T-helper 1 cell treated with Interleukin-12 subunit alpha and Interleukin-12 subunit beta and Interleukin-4 antibody, amounts not matched to agents 30 μg/mL and 1 μg/mL, for 36 hours (primary cell): ENCODE measurements around the gene TMEM269.

Experiments used
- H3K27ac Mint-ChIP-seq: one replicate; pipeline ENCODE4 v1.8.0; 2021; ENCODE audit warnings: mild to moderate bottlenecking, mixed read lengths
- H3K27me3 Mint-ChIP-seq: one replicate; pipeline ENCODE4 v1.8.0; 2021; ENCODE audit warnings: low read depth, mixed read lengths
- H3K36me3 Mint-ChIP-seq: one replicate; pipeline ENCODE4 v1.8.0; 2021; ENCODE audit warnings: low read depth, mixed read lengths
- H3K4me1 Mint-ChIP-seq: one replicate; pipeline ENCODE4 v1.8.0; 2021; ENCODE audit warnings: low read depth, mixed read lengths
- H3K4me3 Mint-ChIP-seq: one replicate; pipeline ENCODE4 v1.8.0; 2021; ENCODE audit warnings: mild to moderate bottlenecking, moderate library complexity, mixed read lengths
- H3K9me3 Mint-ChIP-seq: one replicate; pipeline ENCODE4 v1.8.0; 2021; ENCODE audit warnings: mixed read lengths

TMEM269 gene, protein sequence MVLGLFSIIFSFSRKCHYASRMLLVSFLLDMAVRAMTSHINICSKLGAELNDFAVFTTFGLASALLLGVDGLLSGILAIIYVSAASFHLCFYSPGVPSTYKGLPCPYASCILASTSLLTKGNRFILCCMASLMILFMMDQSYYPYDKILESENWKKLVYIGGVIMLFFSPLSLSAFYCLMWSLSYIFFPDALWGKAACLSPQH

GRCh38 chr1:42784946-42785693 is at the start of gene TMEM269:
Gene TMEM269, plus strand, starts transcription at chr1:42784991. Its CDS starts 4,903 bp downstream, at chr1:42789894.
- peaks cover 11% of the 10 kb centered on the region for H3K4me1 Mint-ChIP-seq
- peak within 1 kb of the TSS; percentile 66 for H3K27ac Mint-ChIP-seq
- H3K27me3 Mint-ChIP-seq = no peaks in the 10 kb centered on the region
- peaks cover 14% of the 10 kb centered on the region for H3K36me3 Mint-ChIP-seq
- peak within 1 kb of the TSS; percentile 62 for H3K4me3 Mint-ChIP-seq
- H3K9me3 Mint-ChIP-seq = no peaks in the 10 kb centered on the region

- Mint-ChIP-seq H3K36me3 (no peaks in the 10 kb centered on the region), H3K27me3 (no peaks in the 10 kb centered on the region), H3K9me3 (no peaks in the 10 kb centered on the region), H3K27ac (no peak overlapping the region), H3K4me3 (no peak overlapping the region), H3K4me1 (peaks cover 7% of the 10 kb centered on the region)
These were observed 49.7 kb upstream of the TMEM269 start for GRCh38 chr1:42735056-42735455.

DNA sequence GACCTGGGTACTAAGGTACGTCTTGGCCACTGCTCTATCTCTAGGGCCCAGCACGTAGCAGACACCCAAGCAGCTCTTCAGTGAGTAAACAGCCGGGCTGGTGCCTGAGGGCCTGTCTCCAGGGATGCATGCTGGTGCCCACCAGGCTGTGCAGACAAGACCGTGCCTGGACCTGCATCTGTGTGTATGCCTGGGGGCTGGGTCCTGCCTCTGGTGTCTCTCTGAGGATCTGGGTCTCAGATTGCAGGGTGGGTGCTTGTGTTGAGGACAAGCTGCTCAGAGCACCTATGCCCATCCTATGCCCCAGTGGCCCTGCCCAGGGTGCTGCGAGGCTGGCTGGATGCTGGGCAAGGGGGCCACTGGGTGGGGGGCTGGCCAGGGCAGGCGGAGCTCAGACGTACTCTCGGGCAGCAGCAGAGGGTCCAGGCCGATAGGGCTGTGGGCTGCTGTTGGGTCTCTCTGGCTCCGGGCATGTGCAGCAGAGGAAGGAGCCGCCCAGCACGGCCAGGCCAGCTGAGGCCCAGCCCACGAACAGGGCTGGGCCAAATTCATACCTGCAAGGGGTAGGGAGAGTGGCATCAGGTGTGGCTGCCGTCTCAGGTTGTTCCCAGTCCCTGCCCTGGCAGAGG is 49.2 kb upstream of the TMEM269 start:
- H3K36me3 Mint-ChIP-seq = no peaks in the 10 kb centered on the region
- H3K27ac Mint-ChIP-seq = no peak overlapping the region
- no peak overlapping the region for H3K4me3 Mint-ChIP-seq
- no peaks in the 10 kb centered on the region for H3K9me3 Mint-ChIP-seq
- no peaks in the 10 kb centered on the region for H3K27me3 Mint-ChIP-seq
- peaks cover 7% of the 10 kb centered on the region for H3K4me1 Mint-ChIP-seq

- peaks cover 7% of the 10 kb centered on the region for H3K4me1 Mint-ChIP-seq
- no peaks in the 10 kb centered on the region for H3K9me3 Mint-ChIP-seq
- no peak overlapping the region for H3K4me3 Mint-ChIP-seq
- no peaks in the 10 kb centered on the region for H3K36me3 Mint-ChIP-seq
- H3K27me3 Mint-ChIP-seq = no peaks in the 10 kb centered on the region
- H3K27ac Mint-ChIP-seq = no peak overlapping the region
These were observed 48.6 kb upstream of the TMEM269 start for GRCh38 chr1:42736152-42736551.

DNA sequence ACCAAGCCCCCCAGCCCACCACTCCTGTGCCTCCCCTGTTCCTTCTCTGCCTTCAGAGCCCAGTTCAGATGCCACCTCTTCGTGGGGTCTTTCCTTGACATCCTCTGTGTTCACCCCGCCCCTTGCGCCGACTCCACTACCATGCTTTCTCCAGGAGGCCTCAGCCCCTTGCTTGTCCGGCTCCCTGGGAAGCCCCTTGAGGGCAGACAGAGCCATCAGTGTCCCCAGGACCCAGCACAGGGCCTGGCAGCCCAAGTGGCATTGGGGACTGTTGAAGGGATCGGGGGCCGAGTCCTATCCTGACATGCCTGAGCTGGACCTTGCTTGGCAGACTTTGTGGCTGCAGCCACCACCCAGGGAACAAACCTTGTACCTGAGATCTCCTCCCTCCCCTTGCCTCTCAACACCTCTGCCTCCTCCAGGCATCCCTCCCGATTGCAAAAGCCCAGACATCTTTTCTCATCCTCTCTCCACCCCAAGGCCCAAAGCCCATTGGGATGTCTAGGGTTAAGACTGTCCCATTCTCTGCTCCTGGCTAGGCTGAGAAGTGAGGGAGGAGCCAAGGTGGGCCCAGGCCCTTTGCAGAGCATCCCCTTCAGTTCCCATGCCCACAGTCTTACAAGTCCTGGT is 48.1 kb upstream of the TMEM269 start:
- Mint-ChIP-seq H3K9me3 (no peaks in the 10 kb centered on the region), H3K27me3 (no peaks in the 10 kb centered on the region), H3K4me3 (no peak overlapping the region), H3K27ac (no peak overlapping the region), H3K36me3 (no peaks in the 10 kb centered on the region), H3K4me1 (peaks cover 7% of the 10 kb centered on the region)

DNA sequence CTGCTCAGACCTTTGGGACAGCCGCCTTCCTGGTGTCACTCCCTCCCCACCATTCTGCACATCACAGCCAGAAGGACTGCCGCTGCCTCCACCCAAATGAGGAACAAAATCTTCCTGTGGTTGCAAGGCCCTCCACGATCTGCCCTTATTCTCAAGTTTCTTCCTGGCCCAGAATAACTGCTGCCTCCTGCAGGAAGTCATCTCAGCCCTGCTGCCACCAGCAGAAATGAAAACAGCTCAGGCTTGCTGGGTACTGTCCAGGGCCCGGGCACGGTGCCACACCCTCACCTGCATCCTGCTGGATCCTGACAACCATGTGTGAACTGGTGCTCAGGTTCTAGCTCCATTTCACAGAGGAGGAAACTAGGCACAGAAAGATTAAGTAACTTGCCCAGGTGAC is 47.5 kb upstream of the TMEM269 start:
- H3K4me1 Mint-ChIP-seq = peaks cover 7% of the 10 kb centered on the region
- H3K4me3 Mint-ChIP-seq = no peak overlapping the region
- H3K36me3 Mint-ChIP-seq = no peaks in the 10 kb centered on the region
- H3K27me3 Mint-ChIP-seq = no peaks in the 10 kb centered on the region
- H3K9me3 Mint-ChIP-seq = no peaks in the 10 kb centered on the region
- H3K27ac Mint-ChIP-seq = no peak overlapping the region

- no peaks in the 10 kb centered on the region for H3K36me3 Mint-ChIP-seq
- H3K9me3 Mint-ChIP-seq = no peaks in the 10 kb centered on the region
- no peaks in the 10 kb centered on the region for H3K27me3 Mint-ChIP-seq
- no peak overlapping the region for H3K27ac Mint-ChIP-seq
- H3K4me1 Mint-ChIP-seq = peaks cover 7% of the 10 kb centered on the region
- no peak overlapping the region for H3K4me3 Mint-ChIP-seq
These were observed 46.7 kb upstream of the TMEM269 start for GRCh38 chr1:42737986-42738677.

DNA sequence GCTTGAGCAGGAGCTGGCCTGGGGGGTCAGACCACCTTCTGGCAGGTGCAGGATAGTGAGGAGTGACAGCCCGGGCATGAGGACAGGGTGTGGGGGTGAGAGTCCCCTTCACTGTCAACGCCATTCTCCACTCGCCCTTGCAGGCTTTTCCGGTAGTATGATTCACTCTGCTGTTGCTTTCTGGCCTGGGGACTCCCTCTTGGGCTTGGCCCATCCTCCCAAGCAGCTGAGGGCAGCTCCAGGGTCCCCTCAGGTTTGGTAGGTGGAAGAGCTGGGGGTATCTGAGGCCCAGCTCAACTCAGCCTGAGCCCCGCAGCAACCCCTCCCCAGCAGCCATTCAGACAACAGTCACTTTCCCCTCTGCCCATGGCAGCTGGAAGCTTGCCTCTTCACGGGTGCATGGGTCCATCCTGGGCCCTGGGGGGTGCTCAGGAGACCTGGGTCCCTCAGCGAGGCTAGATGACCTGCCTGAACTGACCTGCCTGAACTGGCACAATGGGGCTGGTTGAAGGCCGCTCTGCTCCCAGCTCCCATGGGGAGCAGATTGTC is 46.0 kb upstream of the TMEM269 start:
- H3K36me3 Mint-ChIP-seq = no peaks in the 10 kb centered on the region
- H3K27me3 Mint-ChIP-seq = no peaks in the 10 kb centered on the region
- H3K9me3 Mint-ChIP-seq = no peaks in the 10 kb centered on the region
- H3K27ac Mint-ChIP-seq = no peak overlapping the region
- H3K4me1 Mint-ChIP-seq = peaks cover 7% of the 10 kb centered on the region
- no peak overlapping the region for H3K4me3 Mint-ChIP-seq

DNA sequence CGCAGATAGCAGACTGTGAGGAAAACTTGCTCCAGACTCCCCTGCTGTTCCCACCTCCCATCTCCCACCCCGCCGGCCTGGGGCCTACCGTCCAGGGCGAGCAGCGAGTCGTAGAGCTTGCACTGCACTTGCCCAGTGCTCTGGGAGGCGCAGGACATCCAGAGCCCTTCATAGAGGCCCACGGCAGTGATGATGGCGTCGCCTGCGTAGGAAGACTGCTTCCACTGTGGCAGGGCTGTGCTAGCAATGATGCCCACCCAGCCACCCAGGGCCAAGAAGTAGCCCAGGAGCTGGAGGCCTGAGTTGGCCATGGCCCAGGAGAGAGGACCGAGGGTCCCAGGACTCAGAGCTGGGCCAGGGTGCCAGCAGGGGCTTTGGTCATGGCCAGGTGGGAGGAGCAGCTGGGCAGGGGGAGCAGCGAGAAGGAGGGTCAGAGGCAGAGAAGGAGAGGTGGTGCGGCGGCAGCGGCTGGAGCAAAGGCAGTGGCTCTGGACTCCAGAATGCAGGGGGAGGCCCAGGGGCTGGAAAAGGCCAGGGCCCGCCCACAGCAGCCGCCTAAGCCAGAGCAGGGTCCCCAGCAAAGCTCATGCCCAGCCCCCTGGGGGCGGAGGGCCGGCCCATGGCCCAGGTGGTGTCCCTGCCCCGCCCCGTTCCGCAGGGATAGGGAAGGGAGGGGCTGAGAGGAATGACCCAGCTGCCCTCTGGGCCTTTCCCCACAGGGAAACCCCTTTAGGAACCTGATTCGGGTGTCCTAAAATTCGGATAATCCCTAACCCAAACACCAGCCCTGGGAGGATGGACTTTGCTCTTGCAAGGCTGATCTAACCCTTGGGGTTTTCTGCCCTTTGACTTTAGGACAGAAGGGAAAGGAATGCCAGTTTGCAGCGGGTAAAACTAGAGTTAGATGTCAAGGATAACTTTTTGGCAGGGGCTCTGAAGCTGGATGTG is 44.8 kb upstream of the TMEM269 start, which contains the start of gene CLDN19:
TSS of gene CLDN19 (minus strand) at position 484 of the 948 bp plus-strand sequence. CDS start at position 311, 173 bp downstream.
- Mint-ChIP-seq H3K27ac (no peak within 1 kb of the TSS), H3K36me3 (no peaks in the 10 kb centered on the region), H3K4me1 (peaks cover 7% of the 10 kb centered on the region), H3K9me3 (no peaks in the 10 kb centered on the region), H3K27me3 (no peaks in the 10 kb centered on the region), H3K4me3 (no peak within 1 kb of the TSS)

DNA sequence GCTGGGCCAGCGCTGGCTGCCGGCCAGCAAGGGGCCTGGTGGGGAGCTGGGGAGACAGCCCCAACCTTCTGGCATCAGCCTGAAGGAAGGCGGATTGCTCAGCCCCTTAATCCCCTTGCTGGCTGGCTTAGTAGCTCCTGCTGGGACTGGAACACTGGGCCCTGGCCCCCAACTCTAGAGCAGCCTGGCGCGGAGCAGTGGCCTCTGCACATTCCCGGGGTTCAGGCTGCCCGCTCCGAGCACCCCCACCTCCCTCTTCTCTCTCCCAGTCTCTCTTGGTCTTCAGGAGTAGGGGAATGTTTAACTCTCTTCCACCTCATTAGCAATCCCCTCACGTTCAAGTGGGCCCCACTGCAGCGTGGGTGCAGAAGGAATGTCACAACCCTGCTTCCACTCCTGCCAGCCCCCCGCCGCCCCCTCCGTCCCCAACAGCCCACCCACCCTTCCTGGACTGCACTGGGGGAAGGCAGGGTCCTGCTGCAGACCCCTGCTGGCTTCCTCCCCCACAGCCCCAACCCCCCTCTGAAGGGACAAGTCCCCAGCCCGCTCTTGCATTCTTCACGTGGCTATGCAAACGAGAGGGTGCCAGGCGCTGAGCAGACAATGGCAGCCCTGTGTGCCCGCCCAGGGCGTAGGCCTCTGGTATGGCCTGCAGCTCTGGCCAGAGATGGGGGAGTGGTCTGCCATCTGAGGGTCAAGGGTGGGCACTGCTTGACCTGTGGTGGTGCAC is 43.8 kb upstream of the TMEM269 start:
- Mint-ChIP-seq H3K36me3 (no peaks in the 10 kb centered on the region), H3K4me3 (no peak overlapping the region), H3K4me1 (peaks cover 7% of the 10 kb centered on the region), H3K27me3 (no peaks in the 10 kb centered on the region), H3K27ac (no peak overlapping the region), H3K9me3 (no peaks in the 10 kb centered on the region)

DNA sequence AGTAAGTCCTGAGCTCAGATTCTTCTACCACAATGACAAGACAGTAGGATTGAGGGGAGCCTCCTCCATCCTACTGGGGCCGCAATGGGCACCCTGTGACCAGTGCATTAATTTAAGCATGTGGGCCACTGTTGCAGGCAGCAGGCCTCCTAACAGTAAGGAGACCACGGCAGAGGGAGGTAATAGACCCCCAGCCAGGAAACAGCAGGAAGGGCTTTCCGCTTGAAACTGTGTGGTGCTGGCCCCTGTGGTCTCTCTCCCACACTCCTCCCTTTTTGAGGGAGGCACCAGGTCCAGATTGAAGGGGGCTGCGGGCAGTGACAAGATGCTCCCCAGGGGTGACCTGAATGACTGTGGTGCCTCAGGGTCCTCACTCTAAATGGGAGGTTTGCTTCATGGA is 43.1 kb upstream of the TMEM269 start:
- H3K27me3 Mint-ChIP-seq = no peaks in the 10 kb centered on the region

GRCh38 chr1:42742141-42742540 is 42.6 kb upstream of the TMEM269 start:
- Mint-ChIP-seq H3K27ac (no peak overlapping the region), H3K4me3 (no peak overlapping the region), H3K36me3 (peaks cover 5% of the 10 kb centered on the region), H3K27me3 (no peaks in the 10 kb centered on the region), H3K9me3 (no peaks in the 10 kb centered on the region), H3K4me1 (peaks cover 3% of the 10 kb centered on the region)

More for the DNA sequence above, 43.1 kb upstream of the TMEM269 start:
- no peak overlapping the region for H3K4me3 Mint-ChIP-seq
- no peak overlapping the region for H3K27ac Mint-ChIP-seq
- peaks cover 2% of the 10 kb centered on the region for H3K36me3 Mint-ChIP-seq
- peaks cover 7% of the 10 kb centered on the region for H3K4me1 Mint-ChIP-seq
- H3K9me3 Mint-ChIP-seq = no peaks in the 10 kb centered on the region
